SK-N-SH (cell line): ENCODE measurements around the gene C1QTNF9B.

Experiments
- CTCF ChIP-seq: fragments of 200-600 bp; sonication (generic); IDR thresholded peaks from 2 replicates; pipeline ENCODE4 v1.6.1; 2017; ENCODE audit warnings: antibody characterized with exemption, mild to moderate bottlenecking, moderate library complexity
- EP300 ChIP-seq, 2 experiments: IDR thresholded peaks; 2 replicates each; pipeline versions ENCODE4 v1.4.0 to v1.6.1; 2012; ENCODE audit warnings: borderline replicate concordance in 1 of 2, low read depth in 1 of 2, low read length in 1 of 2
- FOXJ3 ChIP-seq: sonication (generic); formaldehyde crosslinking; IDR thresholded peaks from 2 replicates; pipeline ENCODE4 v1.5.1; 2020; ENCODE audit warnings: mild to moderate bottlenecking, missing genetic modification reagents
- POLR2AphosphoS5 ChIP-seq: IDR thresholded peaks from 2 replicates; pipeline ENCODE4 v1.6.1; 2012; ENCODE audit warnings: low read depth, low read length
- RFX5 ChIP-seq: IDR thresholded peaks from 2 replicates; pipeline ENCODE4 v1.6.1; 2012; ENCODE audit warnings: mild to moderate bottlenecking, improper control_type of control experiment, low read length
- SMC3 ChIP-seq: IDR thresholded peaks from 2 replicates; pipeline ENCODE4 v1.6.1; 2012; ENCODE audit warnings: low read depth, low read length, improper control_type of control experiment
- TAF1 ChIP-seq: IDR thresholded peaks from 2 replicates; pipeline ENCODE4 v1.6.1; 2012; ENCODE audit warnings: low read depth, mild to moderate bottlenecking, low read length, moderate library complexity, borderline replicate concordance
- USF1 ChIP-seq: IDR thresholded peaks from 2 replicates; pipeline ENCODE4 v1.4.0; 2012; ENCODE audit warnings: low read depth, borderline replicate concordance
- USF2 ChIP-seq: fragments of 150-350 bp; IDR thresholded peaks from 2 replicates; pipeline ENCODE4 v1.6.1; 2017; ENCODE audit warnings: antibody characterized with exemption, low read length, low read depth, borderline replicate concordance
- TF ChIP-seq, protein P1 (sequence below): IDR thresholded peaks from 2 replicates; pipeline ENCODE4 v1.4.0; 2012; ENCODE audit warnings: low read depth, borderline replicate concordance

GRCh38 chr13:23861310-23861709, 36.0 kb downstream of the C1QTNF9B start:
- TF ChIP-seq CTCF (no peak), RFX5 (no peak), USF2 (no peak), USF1 (no peak), EP300 (IDR thresholded peaks at IDR 0.05; ENCODE audit: borderline replicate concordance in 1 of 2, low read depth in 1 of 2, low read length in 1 of 2) (no peak), POLR2AphosphoS5 (no peak), FOXJ3 (CRISPR knock-in tag) (no peak), TAF1 (no peak), SMC3 (no peak)
- TF ChIP-seq, protein P1, sequence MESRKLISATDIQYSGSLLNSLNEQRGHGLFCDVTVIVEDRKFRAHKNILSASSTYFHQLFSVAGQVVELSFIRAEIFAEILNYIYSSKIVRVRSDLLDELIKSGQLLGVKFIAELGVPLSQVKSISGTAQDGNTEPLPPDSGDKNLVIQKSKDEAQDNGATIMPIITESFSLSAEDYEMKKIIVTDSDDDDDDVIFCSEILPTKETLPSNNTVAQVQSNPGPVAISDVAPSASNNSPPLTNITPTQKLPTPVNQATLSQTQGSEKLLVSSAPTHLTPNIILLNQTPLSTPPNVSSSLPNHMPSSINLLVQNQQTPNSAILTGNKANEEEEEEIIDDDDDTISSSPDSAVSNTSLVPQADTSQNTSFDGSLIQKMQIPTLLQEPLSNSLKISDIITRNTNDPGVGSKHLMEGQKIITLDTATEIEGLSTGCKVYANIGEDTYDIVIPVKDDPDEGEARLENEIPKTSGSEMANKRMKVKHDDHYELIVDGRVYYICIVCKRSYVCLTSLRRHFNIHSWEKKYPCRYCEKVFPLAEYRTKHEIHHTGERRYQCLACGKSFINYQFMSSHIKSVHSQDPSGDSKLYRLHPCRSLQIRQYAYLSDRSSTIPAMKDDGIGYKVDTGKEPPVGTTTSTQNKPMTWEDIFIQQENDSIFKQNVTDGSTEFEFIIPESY = no peak
